ENCODE data around the gene PPP2R5E.

PPP2R5E gene

DNA sequence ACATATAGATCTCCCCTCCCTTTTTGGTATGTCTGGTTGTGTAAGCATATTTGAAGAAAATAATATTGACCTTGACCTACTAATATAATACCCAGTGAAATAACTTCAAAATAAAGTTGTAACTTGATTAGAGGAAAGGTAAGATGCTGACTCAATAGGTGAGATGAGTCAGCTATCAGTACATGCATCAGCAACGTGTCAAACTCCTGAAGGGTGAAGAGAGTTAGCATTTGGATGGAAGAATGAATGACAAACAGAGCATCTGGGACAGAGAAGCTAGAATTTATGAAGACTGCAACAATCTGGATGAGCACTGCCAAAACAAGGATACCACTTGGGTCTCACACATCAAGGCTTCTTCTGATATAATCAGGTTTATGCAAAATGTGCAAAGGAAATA lies 74.9 kb downstream of the PPP2R5E start:
- DNase-seq = no peak

DNA sequence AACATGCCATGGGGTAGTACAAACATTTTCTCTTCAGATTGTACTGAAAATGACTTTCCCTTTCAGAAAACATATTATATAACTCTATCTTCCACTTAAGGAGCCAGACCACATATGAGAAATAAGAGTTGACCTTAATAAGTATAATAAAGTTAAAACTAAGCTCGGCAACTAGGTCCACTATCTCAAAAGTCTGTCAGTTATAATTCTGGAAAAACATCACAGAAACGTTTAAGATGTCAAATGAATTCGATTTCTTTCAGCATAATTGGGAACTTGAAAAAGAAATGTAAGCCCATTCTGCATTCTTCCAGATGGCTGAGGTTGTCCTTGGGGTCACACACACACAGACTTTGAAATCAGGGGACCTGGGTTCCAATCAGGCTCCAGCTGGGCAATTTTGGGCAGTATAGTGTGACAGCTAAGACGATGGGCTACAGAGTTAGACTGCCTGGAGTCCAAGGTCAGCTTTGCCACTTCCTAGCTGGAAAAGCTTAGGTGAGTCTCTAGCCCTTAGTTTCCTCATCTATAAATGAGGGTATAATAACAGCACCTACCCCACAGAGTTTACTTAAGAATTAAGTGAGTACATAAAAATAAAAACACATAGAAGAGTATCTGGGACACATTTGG lies 75.6 kb downstream of the PPP2R5E start:
- DNase-seq = no peak

- DNase-seq = no peak
Observed at GRCh38 chr14:63465347-63465746, 77.8 kb downstream of the PPP2R5E start.

- DNase-seq = no peak
Observed at GRCh38 chr14:63460680-63461369, 82.4 kb downstream of the PPP2R5E start.

DNA sequence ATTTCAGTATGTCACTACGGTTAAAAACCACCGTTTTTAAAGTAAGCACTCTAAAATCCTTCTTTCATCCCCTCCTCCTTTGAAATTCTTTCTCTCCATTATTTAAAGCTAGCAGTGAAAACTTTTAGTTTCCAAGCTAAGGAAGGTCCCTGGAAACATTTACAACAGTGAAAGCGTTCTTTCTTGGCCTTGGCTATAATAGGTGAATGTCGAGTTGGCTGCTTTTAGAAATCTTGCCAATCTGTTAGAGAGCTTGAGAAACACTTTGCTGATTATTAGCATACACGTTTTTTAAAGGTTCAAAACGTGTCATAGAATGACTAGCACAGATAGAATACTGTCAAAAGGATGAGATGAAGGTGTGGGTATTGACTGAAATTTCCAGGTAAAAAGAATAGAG lies 83.4 kb downstream of the PPP2R5E start:
- no peak for DNase-seq

DNA sequence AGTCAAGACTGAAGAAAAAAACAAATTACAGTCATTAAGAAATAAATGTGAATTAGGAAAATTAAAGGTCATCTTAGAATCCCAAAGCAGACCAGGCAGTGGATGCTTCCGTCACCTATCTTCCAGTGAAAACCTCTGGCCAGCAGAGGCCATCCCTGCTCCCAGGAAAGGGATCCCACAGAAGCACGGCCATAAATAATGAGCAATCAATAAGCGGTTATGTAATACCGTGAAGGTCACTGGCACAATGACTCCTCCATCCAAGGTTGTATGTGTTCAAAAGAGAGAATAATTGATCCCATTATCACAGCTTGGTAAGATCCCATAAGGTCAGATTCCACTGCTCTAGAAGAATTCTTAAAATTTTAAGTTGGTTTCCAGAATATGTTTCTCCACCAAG lies 85.7 kb downstream of the PPP2R5E start:
- no peak for DNase-seq

GRCh38 chr14:63454863-63455622 lies 88.1 kb downstream of the PPP2R5E start:
- DNase-seq = no peak

DNA sequence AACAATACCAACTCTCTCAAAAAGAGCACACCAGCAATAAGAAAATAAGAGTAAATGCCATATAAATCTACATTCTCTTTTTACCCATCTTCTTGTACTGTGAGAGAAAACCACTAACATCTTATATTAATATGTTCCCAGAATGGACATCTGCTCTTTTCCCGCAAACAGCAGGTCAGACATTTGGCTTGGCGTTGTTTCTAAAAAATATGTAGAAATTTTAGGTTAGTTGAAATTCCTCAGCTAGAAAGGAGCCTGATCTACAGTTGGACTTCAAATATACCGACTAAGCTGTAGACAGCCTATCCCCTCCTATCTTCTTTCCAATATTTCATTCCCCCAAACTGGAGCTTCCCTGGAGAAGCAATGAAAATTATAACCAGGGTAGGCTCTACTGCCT lies 88.7 kb downstream of the PPP2R5E start:
- DNase-seq = no peak

DNA sequence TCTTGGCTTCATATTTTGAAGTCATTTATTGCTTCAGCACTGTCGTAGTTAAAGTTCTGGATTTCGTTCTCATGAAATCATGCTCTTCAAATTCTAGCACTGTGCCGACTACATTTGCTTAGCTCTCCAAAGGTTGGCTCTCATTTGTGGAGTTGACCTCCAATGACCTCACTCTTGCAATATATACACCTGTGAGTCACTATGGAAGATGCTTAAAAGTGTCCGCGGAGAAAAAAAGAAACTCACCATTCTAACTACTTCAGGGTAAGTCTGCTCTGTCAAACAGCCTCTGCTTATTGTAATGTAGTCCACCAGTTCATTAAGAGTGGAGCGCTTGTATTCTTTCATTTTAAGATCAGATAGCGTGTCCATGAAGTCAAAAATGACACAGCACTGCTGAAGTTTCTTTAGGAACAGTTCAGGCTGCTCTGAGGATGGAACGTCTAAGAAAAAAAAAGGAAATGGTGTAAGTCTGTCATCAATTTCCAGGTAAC lies 89.7 kb downstream of the PPP2R5E start:
- DNase-seq = no peak

GRCh38 chr14:63452796-63453195 lies 90.4 kb downstream of the PPP2R5E start:
- no peak for DNase-seq

GRCh38 chr14:63448841-63449240 lies 94.3 kb downstream of the PPP2R5E start:
- DNase-seq = no peak

- DNase-seq = no peak
Observed at GRCh38 chr14:63444588-63444987, 98.6 kb downstream of the PPP2R5E start.

DNA sequence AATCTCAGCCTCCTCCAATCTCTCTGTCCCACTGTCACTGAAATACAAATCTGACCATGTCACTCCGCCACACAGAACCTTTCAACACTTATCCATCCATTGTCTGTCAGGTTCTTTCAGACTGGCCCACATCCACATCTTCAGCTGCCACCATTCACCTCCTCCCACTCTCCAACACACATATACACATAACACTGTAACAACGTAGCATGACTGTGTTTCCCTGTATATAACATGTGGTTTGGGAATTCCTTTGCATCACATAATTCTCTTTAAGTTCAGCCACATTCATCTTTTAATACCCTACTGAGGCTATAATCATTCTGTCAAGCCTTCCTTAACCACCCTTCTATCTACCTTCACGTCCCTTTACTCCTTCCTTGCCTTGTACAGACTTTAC lies 99.2 kb downstream of the PPP2R5E start:
- no peak for DNase-seq

DNA sequence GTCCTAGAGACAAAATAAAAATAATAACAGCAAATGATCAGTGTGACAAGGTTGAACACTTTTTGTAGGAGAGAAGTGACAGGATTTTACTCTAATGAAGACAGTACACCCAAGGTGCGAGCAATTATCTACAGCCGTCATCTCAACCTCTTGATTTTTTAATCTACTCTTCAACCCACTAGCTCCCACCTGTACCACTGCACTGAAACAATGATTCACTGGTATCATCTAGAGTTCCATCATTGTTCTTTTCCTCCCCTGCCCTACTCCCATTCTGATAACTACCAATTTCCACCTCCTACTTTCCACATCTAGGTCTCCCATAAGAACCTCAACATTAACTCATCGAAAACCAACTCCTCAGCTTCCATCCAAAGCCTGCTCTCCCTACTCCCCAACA lies 99.8 kb downstream of the PPP2R5E start:
- DNase-seq = no peak

DNA sequence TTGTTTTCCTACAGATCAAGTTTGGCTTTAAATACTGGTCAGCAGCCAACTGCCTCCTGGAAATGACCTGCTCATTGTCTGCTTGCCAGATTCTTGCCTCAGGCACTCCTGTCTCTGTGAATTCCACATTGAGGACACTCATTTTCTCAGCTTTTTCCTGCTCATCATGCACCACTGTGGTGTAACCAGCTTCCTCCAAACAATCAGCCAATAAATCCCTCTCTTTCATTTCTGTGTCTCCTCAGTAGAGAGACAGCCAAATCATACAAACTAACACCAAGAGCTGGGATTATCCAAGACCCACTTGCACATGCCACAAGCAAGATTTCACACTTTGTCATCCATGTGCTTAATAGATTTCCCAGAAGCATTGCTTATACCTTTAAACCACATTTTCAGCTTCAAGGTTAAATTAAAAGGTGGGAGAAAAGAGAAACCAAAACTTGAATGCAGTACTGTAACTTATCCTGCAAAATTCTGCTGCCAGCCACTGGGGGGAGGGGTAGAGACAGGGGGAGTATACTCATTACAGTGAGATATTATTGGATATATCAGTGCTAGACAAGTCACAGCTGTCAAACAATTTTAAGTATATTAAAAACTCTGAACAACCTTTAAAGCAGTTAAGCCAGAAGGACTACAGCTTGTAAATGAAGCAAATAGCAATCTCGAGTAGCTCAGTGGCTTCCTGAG lies 105.0 kb downstream of the PPP2R5E start:
- no peak for DNase-seq

GRCh38 chr14:63436286-63437098 lies 106.7 kb downstream of the PPP2R5E start:
- no peak for DNase-seq

- DNase-seq = no peak
Observed at GRCh38 chr14:63435838-63436237, 107.3 kb downstream of the PPP2R5E start.

DNA sequence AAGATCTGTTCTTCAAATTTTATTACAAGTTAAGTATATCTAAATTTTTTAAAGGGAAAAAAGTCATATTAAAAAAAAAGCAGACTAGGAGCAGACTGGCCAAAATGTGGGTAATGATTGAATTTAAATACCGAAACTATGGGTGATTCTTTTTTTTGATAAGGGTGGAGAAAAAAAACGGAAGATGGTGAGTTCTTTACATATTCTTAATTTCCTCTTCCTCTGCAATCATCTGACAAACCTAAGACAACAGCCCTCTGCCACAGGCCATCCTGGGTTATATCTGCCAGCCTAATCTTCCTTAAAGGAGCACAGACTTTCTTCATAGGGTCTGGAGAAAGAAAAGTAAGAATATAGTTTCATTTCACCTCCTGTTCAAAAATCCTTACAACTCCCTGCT lies 108.0 kb downstream of the PPP2R5E start:
- no peak for DNase-seq

DNA sequence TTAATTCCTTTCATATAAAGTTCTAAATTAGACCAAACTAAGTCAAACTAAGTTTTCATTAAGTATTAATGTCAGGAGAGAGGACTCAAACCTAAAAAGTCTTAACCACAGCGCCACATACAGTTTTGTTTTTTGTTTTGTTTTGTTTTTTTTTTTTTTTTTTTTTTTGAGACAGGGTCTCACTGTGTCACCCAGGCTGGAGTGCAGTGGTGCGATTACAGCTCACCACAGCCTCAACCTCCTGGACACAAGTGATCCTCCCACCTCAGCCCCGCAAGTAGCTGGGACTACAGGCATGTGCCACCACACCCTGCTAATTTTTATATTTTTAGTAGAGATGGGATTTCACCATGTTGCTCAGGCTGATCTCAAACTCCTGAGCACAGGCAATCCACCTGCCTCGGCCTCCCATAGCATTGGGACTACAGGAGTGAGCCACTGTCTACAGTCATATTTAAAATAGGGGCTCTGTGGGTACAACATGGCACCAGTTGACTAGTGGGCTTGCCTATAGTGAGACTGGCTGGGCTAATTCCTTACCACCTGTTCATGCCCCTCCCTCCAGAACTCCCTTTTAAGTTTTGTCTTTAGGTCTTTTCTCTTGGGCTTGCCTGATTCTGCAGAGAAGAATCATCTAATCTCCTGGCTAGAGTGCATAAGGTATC lies 110.2 kb downstream of the PPP2R5E start:
- DNase-seq = no peak

DNA sequence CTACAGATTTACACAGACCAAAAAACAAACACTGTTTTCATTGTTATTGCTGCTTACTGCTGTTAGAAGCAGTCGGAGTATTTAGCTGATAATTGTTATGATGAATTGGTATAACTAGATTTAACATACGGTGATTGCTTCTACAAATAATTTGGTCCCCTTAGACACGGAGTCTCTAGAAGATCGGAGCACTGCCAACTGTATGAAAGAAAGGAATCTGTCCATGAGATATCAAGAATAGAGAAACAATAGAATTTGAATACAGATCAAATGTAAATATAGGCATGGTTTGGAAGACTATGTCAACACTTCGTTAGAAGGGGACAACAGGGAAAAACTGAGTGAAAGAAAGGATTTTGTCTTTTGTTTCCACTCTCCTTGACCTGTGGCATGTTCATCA lies 110.9 kb downstream of the PPP2R5E start:
- no peak for DNase-seq

GRCh38 chr14:63431466-63431865 lies 111.7 kb downstream of the PPP2R5E start:
- DNase-seq = no peak

GRCh38 chr14:63428486-63428885 lies 114.7 kb downstream of the PPP2R5E start:
- no peak for DNase-seq
